Right kidney (tissue), 1 donor: ENCODE measurements around the gene PCSK2.

ENCODE experiments used
- DNase-seq: peaks from one replicate; pipeline ENCODE4 v3.0.0-alpha.2; 2016

The PCSK2 gene

DNA sequence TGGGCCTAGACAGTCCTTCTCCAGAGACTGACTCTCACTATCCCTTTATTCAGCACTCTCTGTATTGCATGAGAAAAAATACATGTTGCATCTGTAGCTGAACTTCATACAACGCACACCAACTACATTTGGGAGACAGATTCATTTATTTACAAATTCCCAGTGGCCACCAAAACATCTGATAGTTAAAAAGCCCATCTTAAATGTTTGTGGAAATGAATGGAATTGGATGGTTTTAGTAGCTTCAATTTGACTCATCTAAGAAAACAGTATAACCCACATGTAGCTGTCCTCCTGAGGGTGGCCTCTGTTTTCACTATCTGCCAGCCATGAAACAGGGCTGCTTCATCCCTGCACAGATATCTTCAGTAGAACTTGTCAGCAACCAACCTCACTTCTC lies 116.3 kb downstream of the PCSK2 start:
- no peak for DNase-seq

DNA sequence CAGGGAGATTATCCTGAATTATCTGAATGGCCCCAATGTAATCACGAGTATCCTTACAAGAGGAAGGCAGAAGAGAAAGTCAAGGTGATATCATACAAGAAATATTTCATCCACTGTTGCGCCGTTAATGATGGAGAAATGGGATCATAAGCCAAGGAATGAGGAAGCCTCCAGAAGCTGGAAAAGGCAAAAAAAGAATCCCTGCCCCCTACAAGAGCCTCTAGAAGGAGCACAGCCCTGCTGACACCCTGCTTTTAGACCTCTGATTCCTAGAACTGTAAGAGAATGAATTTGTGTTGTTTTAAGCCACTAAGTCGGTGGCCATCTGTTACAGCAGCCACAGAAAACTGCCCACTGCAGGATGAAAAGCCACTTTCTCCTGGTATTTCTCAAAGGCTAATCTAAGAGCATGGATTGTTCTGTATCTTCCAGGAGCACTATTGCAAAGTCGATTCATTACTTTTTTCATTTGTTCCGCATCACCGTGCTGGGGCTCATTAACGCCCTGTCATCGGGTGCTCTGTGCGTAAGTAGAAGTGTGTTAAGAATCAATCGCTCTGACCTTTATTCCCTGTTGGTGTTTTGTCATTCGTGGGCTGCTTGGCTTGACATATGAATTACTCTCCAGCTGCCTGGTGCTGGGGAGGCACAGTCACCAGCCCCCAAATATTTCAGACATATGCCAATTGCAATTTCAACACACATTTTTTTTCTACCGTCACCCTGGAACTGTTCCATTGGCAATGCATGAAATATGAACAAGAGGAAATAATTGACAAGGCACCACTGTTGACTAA lies 117.0 kb downstream of the PCSK2 start:
- no peak for DNase-seq

DNA sequence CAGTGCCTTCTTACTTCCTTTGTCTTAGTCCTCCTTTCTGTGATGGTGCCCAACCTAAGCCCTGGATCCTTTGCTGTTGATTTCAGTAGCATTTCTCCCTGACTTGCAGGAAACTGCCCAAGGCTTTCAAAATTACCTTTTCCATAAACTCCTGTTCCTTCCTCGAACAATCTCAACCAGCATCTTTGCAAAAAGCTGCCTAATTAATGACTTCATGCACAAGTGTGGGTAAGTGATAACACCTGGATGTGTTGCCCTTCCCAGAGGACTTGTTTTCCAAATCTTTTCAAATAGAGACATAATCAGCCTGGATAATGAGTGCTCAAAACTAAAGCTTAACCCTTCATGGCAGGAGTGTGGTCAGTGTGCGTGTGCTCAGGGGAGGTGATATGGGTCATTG lies 118.0 kb downstream of the PCSK2 start:
- DNase-seq, result no peak

DNA sequence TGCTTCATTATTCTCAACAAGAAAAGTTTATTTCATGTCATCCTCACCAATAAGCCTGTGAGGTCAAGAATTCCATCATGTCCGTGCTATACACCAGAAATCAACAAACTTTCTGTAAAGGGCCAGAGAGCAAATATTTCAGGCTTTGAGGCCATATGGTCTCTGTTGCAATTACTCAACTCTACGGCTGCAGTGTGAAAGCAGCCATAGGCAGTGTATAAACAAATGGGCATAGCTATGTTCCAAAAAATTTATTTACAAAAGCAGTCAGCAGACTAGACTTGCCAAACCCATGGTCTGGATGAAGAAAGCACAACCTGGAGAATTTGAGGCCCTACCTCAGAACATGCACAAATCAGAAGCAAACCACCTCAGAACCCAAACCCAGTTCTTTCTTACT lies 118.5 kb downstream of the PCSK2 start:
- no peak for DNase-seq

DNA sequence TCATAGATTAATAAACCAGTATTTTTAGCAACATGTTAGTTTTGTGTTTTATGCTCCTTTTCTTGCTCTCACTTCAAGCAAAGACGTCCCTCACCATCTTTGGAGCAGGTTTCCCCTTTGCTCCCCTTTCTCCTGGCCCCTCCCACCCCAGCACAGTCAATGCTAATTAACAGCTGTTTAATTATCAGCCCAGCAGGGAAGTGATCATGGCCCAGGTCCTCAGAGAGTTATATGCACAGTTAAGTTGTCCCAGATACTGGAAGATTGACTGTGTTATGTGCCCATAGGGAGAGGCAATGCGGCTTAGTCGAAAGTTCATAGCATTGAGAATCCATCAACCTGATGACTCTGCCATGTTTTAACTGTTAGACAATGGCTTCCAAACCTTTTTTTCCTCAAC lies 123.5 kb downstream of the PCSK2 start:
- no peak for DNase-seq

DNA sequence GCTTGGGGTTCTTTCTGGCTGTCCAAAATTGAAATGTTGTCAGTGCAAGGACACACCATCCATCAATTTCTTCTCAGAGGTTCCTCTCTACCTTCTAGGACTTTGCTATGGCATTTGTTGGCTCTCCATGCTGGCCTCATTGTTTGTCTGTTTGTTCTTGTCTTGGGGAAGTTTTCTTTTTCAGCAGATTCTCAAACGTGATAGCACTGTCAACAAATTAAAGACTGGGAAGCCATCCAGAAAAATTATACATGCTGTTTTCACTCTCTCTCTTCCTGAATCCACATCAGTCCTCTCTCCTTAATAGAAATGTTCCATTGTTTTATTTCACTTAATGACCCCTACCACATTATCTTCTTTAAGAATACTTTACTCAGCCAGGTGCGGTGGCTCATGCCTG lies 130.4 kb downstream of the PCSK2 start:
- DNase-seq, result no peak

DNA sequence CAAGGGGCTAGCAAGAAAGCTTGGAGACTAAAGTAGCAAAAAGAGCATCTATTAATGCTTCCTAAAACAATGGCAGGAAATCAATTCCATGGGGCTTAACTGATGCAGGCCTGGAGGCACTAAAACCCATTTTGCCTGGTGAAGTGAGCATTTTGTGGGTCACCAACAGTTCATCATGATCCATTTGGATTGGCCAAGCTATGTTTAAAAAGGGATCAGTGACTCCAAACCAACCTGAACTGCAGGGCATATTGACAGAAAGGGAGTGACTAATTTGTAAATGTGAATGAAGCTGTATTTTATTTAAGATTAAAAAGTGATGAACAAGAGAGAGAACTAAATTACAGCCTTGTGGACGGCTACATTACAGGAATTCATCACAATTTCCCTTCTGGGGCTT lies 132.0 kb downstream of the PCSK2 start:
- DNase-seq, result no peak

DNA sequence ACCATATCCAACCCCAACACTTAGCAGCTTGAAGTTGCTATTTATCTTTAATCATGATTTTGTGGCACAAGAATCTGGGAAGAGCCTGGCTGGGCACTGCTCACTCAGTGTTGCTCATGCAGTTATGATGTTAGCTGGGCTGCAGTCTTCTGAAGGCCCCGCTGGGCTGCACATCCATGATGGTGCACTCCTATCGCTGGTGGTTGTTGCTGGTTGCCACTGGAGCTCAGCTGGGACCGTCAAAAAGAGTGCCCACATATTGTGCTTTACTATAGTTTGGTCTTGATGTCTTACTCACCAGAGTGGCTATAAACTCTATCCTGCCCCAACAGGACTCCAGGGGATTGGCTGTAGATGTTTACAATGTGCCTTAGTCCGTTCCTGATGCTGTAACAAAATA lies 137.8 kb downstream of the PCSK2 start:
- no peak for DNase-seq

DNA sequence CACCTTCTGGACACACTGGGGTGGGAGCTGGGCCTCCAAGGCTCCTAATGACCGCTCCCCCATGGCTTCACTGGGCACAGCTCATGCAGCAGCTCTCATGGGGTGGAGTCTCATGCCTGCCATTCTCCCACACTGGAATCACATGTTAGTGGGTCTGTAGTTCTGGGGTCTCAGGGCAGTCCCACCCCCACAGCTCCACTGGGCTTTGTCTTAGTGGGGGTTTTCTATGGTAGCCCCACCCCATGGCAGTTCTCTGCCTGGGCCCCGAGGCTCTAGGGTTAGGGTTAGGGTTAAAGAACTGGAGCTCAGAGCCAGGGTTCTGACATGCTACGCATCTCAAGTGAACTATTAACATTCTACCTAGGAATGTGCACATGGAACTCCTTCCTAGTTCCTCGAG lies 139.0 kb downstream of the PCSK2 start:
- no peak for DNase-seq

DNA sequence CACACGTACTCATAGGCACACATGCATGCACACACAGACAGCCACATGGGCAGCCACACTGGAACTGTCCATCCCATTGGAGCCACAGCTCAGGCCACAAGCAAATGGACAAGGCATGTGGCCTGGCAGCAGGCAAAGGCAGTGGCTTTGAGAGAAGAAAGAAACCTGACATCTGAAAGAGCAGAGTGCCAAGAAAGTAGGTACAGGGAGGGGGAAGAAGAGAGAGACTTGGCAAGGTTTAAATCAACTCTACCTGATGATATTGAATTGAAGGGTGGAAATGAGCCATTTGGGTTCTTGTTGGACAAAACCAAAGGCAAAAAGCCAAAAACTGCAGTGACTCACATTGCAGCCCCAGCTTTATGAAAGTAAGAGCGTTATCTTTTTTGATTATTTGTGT lies 142.7 kb downstream of the PCSK2 start:
- DNase-seq, result no peak

DNA sequence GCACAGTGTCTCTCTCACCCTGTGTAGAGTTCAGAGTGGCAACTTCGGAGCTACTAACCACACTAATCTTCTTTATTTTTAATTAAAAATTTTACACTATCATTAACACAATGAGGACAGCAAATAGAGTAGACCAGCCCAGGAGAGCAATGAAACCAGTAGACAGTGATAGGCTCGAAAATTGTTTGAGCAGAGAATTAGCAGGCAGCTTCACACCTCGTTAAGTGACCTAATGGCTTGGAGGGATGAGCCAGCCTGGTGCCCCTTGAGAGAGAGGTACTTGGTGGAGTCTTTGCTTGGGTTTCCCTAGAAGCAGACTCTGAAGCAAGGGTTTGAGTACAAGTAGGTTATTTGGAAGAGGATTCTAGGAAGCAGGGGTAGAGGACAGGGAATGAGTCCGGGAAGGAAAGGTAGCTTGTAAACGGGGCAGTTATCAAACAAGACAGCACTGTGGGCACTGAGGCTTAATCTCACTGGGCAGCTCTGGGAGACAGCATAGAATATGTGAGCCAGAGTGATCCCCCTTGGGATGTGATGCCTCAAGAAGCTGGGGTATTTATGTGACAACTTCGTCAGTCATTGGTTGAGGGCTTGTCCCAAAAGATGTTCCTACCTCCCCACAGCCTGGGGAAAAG lies 146.1 kb downstream of the PCSK2 start:
- DNase-seq, result no peak

DNA sequence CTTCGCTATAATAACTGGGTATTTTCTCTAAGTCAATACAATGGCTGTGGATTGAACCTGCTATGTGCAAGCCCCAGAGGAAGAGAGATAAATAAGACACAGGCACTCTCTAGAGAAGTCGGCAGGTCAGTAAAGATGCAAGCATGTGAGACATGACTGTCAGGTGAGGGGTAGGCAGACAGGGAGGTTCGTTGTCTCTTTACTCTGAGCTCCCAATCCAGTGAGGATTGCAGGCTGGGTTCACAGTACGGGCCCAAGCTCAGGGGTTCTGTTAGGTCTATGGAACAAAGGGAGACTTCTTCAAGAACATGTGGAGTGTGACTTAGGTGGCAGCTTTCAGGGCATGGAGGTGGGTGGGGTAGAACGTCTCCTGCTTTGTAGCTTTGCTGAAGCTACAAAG lies 147.2 kb downstream of the PCSK2 start:
- no peak for DNase-seq

DNA sequence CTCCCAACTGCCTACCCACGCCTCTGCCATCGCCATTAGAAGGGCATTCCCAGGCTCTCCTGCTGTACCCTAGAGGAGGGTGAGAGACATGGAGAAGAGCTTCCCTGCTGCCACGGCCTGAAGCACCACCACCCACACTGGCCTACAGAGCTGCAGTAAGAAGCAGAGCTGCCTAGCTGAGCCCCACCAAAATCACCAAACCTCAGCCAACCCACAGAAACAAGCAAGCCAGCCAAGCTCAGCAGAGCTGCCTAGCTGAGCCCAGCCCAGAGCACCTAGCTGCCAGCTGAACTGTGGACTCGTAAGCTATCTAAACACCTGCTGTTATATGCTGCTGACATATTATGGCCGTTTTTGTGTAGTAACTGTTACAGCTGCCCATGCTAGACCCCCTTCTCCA lies 149.2 kb downstream of the PCSK2 start:
- no peak for DNase-seq

DNA sequence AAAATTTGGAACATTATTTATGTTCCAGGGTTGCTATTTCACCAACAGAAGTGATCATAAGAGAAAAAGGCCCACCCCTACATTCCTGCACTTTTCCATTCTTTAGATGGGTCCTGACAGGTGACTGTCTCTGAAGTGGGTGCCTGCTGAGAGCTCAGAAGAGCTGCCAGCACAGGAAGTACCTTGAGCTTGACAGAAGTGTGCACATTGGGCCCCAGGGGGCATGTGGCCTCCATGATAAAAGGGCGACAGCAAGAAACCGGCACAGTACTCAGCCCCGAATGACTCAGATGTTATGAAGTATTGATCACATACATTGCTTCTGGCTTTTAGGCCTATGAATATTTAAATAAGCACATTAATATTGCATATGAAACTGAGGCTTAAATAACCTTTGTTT lies 150.4 kb downstream of the PCSK2 start:
- DNase-seq, result no peak

DNA sequence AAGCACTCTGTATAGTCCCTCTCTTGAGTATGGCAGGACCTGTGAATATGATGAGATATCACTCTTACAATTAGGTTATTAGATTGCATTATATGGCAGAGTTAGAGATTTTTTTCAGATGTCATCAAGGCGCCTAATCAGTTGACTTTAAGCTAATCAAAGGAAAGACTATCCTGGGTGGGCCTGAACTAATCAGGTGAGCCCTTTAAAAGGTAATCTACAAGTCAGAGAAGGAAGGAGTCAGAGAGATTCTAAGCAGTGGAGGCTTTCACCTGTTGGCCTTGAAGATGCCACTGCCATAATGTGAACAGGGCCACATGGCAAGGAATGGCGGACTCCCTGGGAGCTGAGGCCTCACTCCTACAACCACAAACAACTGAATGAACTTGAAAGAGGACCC lies 152.8 kb downstream of the PCSK2 start:
- DNase-seq, result no peak

DNA sequence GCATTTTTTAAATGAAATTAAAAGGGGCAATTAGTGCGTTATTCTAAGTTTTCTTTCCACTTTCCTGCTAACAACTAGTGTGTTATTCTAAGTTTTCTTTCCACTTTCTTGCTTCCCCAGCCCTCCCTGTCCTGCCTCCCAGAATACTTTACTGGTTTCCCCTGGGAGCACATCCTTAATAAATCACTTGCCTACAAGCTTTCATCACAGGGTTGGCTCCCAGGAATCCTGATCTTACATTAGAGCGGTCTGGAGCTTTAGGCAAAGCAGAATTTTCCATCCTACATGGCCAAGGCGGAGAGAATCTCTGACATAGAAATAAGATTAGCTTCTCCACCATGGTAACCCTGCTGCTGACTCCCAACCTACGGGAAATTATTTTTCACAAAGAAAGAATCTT lies 154.0 kb downstream of the PCSK2 start:
- DNase-seq, result no peak

DNA sequence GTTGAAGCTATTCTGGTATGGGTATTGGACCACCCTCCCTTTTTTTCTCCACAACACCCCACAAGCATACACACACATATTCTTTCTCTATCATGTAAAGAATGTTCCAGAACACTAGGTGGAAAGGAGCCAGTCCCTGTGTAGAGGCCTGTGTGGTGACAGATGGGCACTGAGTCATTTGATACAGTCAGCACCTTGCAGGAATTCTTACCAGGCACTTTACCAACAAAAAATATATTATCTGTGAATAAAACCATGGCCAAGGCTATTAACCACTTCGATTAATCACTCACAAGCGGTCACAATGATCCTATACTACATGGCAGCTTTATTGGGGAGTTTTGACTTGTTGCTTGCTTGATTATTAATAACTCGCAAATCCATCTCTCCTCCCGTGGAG lies 154.9 kb downstream of the PCSK2 start:
- DNase-seq, result no peak

DNA sequence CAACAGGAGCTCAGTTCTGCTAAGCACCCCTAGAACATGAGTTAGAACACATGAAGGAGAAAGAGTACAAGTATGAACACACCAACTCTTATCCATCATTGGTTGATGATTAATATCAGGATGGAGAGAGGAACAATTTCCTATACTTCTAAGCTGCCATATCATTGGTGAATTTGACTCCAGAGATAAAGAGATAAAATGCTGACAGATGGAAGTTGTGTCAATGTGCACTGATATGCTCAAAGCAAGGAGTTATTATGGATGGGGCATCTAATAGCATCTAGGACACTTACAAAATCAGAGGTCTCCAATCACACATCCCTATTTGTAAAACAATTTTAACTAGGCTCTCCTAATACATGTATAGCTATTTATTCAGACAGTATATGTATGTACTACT lies 159.0 kb downstream of the PCSK2 start:
- no peak for DNase-seq

DNA sequence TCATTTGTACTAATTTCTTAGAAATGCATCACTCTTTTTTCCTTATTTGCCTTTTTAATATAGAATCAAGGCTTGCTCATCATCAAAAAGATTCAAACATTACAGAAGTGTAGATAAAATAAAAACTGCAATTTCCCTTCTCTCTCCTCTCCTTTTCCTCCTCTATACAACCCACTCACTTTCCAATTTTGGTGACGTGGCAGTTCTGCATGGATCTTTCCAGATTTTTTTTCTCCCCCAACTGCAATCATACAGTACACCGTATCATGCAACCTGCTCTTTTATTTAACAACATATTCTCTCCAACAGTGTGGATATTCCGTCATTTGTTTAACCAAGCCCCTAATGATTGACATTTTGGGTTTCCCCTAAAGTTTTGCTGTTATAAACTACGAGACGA lies 163.8 kb downstream of the PCSK2 start:
- no peak for DNase-seq

DNA sequence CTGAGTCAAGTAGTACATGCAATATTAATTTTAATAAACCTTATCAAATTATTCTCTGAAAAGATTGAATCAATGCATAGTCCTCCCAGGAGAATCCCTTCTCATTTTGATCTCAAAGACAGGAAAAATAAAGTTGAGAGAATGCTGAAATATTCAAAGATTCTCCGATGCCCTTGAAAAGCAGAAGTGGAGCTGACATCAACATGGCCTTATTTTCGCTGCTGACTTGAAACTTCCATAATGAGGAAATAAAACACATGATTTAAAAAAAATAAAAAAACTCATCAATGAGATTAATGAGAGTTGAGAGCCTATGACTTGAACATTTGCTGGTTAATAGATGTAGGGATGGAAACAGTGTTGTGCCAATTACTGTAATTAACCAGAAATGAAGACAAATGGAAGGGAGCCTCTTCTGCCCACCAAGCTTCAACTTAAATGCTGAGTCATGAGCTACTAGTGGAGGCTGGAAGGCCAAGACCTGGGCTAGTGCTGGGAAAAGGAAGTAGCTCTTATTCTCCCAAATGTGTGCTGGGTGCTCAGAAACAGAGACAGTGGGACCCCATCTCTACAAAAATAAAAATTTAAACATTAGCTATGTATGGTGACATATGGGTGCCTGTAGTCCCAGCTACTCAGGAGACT lies 164.4 kb downstream of the PCSK2 start:
- DNase-seq, result no peak

DNA sequence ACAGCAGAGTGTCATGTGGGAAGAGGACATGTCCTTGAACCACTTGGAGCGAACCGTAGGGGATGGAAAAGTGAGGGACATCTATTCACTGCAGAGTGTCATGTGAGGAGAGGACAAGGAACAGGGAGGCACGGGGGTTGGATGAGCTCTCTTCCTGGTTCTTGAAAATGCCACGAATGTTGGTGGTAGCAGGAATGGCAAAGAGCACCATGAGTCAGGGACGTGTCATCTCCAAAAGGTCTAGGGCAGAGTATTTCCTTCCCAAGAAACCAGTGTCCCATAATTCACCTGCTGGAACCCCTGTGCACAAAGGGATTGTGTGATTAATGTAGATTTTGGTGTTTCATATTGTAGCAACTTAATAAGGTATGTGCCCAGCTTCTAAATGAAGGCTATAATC lies 167.6 kb downstream of the PCSK2 start:
- DNase-seq, result no peak

DNA sequence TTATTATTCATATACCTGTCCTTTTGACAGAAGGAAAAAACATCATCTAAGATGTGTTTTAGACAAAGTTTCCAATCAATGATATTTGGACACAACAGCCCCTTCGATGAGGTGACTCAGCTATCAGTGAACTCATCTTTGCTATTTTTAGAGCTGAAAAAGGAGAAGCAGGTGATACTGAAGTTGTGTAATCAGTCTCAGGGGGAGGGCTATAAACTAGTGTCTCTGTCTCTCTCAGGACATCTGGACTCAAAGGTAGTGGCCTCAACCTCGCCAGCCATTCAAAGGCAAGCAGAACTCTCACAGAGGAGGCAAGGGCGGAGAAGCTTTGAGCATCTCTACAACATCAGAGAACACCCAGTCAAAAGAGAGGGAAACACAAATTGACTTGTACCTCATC lies 168.9 kb downstream of the PCSK2 start:
- no peak for DNase-seq

DNA sequence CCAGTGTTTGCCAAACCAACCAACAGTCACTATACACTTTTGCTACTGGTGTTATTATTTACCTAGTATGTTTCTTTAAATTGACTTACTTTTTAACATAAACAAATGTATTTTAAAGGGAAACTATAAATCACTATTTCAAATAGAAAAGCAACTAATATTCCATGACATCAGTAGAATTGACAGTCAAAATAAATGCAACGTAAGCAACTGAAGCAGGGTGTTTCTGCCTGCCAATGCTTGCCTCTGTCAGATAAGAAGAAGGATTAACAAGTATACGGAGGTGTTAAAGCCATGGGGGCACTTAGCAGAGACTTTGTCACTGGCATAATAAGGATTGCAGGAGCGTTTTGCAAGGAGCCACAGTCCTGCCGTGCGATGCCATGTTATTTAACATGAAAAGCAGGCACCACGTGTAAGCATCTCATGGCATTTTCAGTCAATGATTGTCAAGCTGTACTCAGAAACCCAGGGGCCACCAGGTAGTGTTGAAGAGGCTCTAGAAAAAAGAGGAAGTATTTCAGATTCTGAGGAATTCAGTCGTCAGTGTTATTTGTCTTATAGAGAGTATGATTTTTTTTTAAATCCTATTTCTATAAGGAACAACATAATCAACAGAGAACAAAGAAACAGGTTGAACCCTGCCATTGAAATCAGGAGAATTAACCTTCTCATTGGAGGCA lies 172.6 kb downstream of the PCSK2 start:
- DNase-seq, result no peak
